HepG2 (cell line): ENCODE data around the gene SMLR1. TPM values are rescaled to one million over a fixed set of nuclear protein-coding genes. Genes with fewer than 3 reads are reported as not detected.

Source experiments
- ATAC-seq: fragments of 200-7000 bp; cut with Tn5 transposase; 3 replicates; pipeline ENCODE4 v1.9.1; 2020; ENCODE audit warnings: mild to moderate bottlenecking, moderate library complexity
- BruUV-seq: library from RNA; stranded (reverse); fragments of 400-500 nt; replicated peaks from 2 replicates; lab custom pipeline; 2021; lab: Mats Ljungman, UMichigan
- CTCF ChIA-PET: fragments of 300-600 bp; formaldehyde crosslinking; extraction: SDS; loops from one replicate; lab custom pipeline; 2021; ENCODE audit warnings: low total read pairs, inconsistent platforms, low intra/inter-chr PET ratio; lab: Yijun Ruan, JAX
- POLR2A ChIA-PET: fragments of 350-600 bp; sonication (Branson Sonifier 250); formaldehyde crosslinking; loops from one replicate; lab custom pipeline; 2020; ENCODE audit warnings: antibody characterized with exemption, inconsistent platforms; lab: Yijun Ruan, JAX
- DNase-seq: peaks from one replicate; pipeline ENCODE4 v3.0.0-alpha.2; 2015; ENCODE audit warnings: low spot score
- FAIRE-seq: peaks from 3 replicates; lab custom pipeline; 2011; peaks lifted over from hg19 to GRCh38; lab: Jason Lieb, UNC
- H2AFZ ChIP-seq: one replicate; pipeline ENCODE4 v1.6.1; 2011; ENCODE audit warnings: low read length, inconsistent platforms
- H3K27ac ChIP-seq: fragments of 300-600 bp; 3 replicates; pipeline ENCODE4 v1.8.0; 2011; ENCODE audit warnings: mixed run types, mild to moderate bottlenecking, mixed read lengths, low read length, inconsistent platforms; ENCODE audit not compliant: insufficient read depth; ENCODE audit errors: extremely low read length
- H3K27me3 ChIP-seq, 2 experiments: fragments of 200-600 bp in 1 of 2; 2 replicates in 1 of 2; 3 replicates in 1 of 2; pipeline versions ENCODE4 v1.6.0 to v1.8.0; 2011; ENCODE audit warnings: low read length in 2 of 2, mild to moderate bottlenecking in 2 of 2, moderate library complexity in 2 of 2, inconsistent platforms in 1 of 2; ENCODE audit not compliant: insufficient read depth in 2 of 2, control insufficient read depth in 1 of 2
- H3K36me3 ChIP-seq, 2 experiments: fragments of 200-600 bp in 1 of 2; replicated peaks in 1 of 2; 2 replicates in 1 of 2; 3 replicates in 1 of 2; pipeline versions ENCODE4 v1.5.1 to v1.8.0; 2011; ENCODE audit warnings: low read length in 2 of 2, inconsistent platforms in 1 of 2; ENCODE audit not compliant: insufficient read depth in 2 of 2, control insufficient read depth in 1 of 2
- H3K4me1 ChIP-seq: 2 replicates; pipeline ENCODE4 v1.5.1; 2012; ENCODE audit warnings: low read length, inconsistent platforms; ENCODE audit not compliant: insufficient read depth
- H3K4me2 ChIP-seq: 2 replicates; pipeline ENCODE4 v1.6.0; 2011; ENCODE audit warnings: low read depth, low read length, inconsistent platforms
- H3K4me3 ChIP-seq, 3 experiments: fragments of 200-600 bp in 1 of 3; sonication (generic), shearing (Covaris generic) in 1 of 3; replicated peaks in 1 of 3; 2 replicates each; pipeline ENCODE4 v1.5.1; 2011 to 2016; ENCODE audit warnings: low read length in 3 of 3, inconsistent platforms in 2 of 3, low read depth in 2 of 3, mild to moderate bottlenecking in 2 of 3, control low read depth in 1 of 3, mixed read lengths in 1 of 3; ENCODE audit not compliant: insufficient read depth in 1 of 3
- H3K79me2 ChIP-seq: one replicate; pipeline ENCODE4 v1.6.1; 2011; ENCODE audit warnings: low read length, inconsistent platforms; ENCODE audit not compliant: insufficient read depth
- H3K9ac ChIP-seq: 2 replicates; pipeline ENCODE4 v1.6.0; 2011; ENCODE audit warnings: mild to moderate bottlenecking, low read depth, low read length, inconsistent platforms; ENCODE audit not compliant: insufficient read depth
- H3K9me3 ChIP-seq: 2 replicates; pipeline ENCODE4 v1.5.1; 2012; ENCODE audit warnings: mild to moderate bottlenecking, low read length
- H4K20me1 ChIP-seq: 2 replicates; pipeline ENCODE4 v1.6.0; 2011; ENCODE audit warnings: inconsistent platforms, mild to moderate bottlenecking, low read length, moderate library complexity; ENCODE audit not compliant: insufficient read depth
- ATF3 ChIP-seq: sonication (generic); formaldehyde crosslinking; IDR thresholded peaks from 2 replicates; pipeline ENCODE4 v1.4.0; 2020; ENCODE audit warnings: missing genetic modification reagents
- CEBPB ChIP-seq: IDR thresholded peaks from 2 replicates; pipeline ENCODE4 v1.6.1; 2011; ENCODE audit warnings: low read depth, low read length, improper control_type of control experiment, borderline replicate concordance
- CREB1 ChIP-seq, 2 experiments: fragments of 450-650 bp in 1 of 2; IDR thresholded peaks; 2 replicates each; pipeline ENCODE4 v1.6.1; 2016 to 2017; ENCODE audit warnings: control low read depth in 1 of 2, mild to moderate bottlenecking in 1 of 2, missing compliant biosample characterization in 1 of 2, missing genetic modification characterization in 1 of 2
- FOXA3 ChIP-seq: IDR thresholded peaks from 2 replicates; pipeline ENCODE4 v1.6.1; 2016; ENCODE audit warnings: missing genetic modification reagents, missing compliant biosample characterization
- IKZF1 ChIP-seq: fragments of 450-650 bp; IDR thresholded peaks from 2 replicates; pipeline ENCODE4 v1.7.1; 2016
- KMT2B ChIP-seq: IDR thresholded peaks from 2 replicates; pipeline ENCODE4 v1.6.1; 2016; ENCODE audit warnings: missing genetic modification reagents, missing compliant biosample characterization
- MAZ ChIP-seq, 2 experiments: sonication (generic) in 1 of 2; formaldehyde crosslinking in 1 of 2; IDR thresholded peaks; 2 replicates each; pipeline versions ENCODE4 v1.5.0 to v1.6.1; 2012 to 2020; ENCODE audit warnings: low read depth in 2 of 2, mild to moderate bottlenecking in 2 of 2, borderline replicate concordance in 1 of 2, improper control_type of control experiment in 1 of 2, low read length in 1 of 2, missing genetic modification reagents in 1 of 2, moderate library complexity in 1 of 2
- MBNL3 ChIP-seq: fragments of 250-450 bp; sonication (Bioruptor Pico); conservative IDR thresholded peaks from 2 replicates; pipeline ENCODE4 v1.8.0; 2022; ENCODE audit warnings: mild to moderate bottlenecking, inconsistent platforms
- NCOA1 ChIP-seq: sonication (generic); formaldehyde crosslinking; IDR thresholded peaks from 2 replicates; pipeline ENCODE4 v1.9.0; 2021; ENCODE audit warnings: missing genetic modification reagents
- NFE2 ChIP-seq: sonication (generic); formaldehyde crosslinking; IDR thresholded peaks from 2 replicates; pipeline ENCODE4 v1.4.0; 2020; ENCODE audit warnings: missing genetic modification reagents
- RAD21 ChIP-seq: fragments of 450-650 bp; formaldehyde crosslinking; IDR thresholded peaks from 2 replicates; pipeline ENCODE4 v1.5.0; 2020; ENCODE audit warnings: mild to moderate bottlenecking
- RBFOX2 ChIP-seq: fragments of 200-400 bp; formaldehyde crosslinking; IDR thresholded peaks from 2 replicates; pipeline ENCODE4 v1.6.1; 2017; ENCODE audit warnings: low read depth, mild to moderate bottlenecking, low read length
- RXRB ChIP-seq: IDR thresholded peaks from 2 replicates; pipeline ENCODE4 v1.6.1; 2016; ENCODE audit warnings: borderline replicate concordance, missing genetic modification reagents, missing compliant biosample characterization
- SIN3A ChIP-seq: IDR thresholded peaks from 2 replicates; pipeline ENCODE4 v1.6.1; 2011; ENCODE audit warnings: low read depth, mild to moderate bottlenecking, control low read depth, low read length, borderline replicate concordance
- TSC22D2 ChIP-seq: sonication (generic); formaldehyde crosslinking; IDR thresholded peaks from 2 replicates; pipeline ENCODE4 v1.5.1; 2020; ENCODE audit warnings: missing genetic modification reagents, mild to moderate bottlenecking, borderline replicate concordance
- U2AF2 ChIP-seq: fragments of 200-400 bp; formaldehyde crosslinking; IDR thresholded peaks from 2 replicates; pipeline ENCODE4 v1.6.1; 2017; ENCODE audit warnings: low read depth, mild to moderate bottlenecking, low read length
- ZFP36L1 ChIP-seq: sonication (generic); formaldehyde crosslinking; IDR thresholded peaks from 2 replicates; pipeline ENCODE4 v1.8.0; 2022; ENCODE audit warnings: mild to moderate bottlenecking, missing genetic modification reagents, moderate library complexity
- ZNF143 ChIP-seq: sonication (generic); formaldehyde crosslinking; IDR thresholded peaks from 2 replicates; pipeline ENCODE4 v1.4.0; 2020; ENCODE audit warnings: missing genetic modification reagents
- ZNF333 ChIP-seq: sonication (generic); formaldehyde crosslinking; IDR thresholded peaks from 2 replicates; pipeline ENCODE4 v1.4.0; 2020; ENCODE audit warnings: mild to moderate bottlenecking, missing genetic modification reagents, borderline replicate concordance
- ZNF720 ChIP-seq: sonication (generic); formaldehyde crosslinking; IDR thresholded peaks from 2 replicates; pipeline ENCODE4 v1.4.0; 2020; ENCODE audit warnings: missing genetic modification reagents
- ZNF761 ChIP-seq: sonication (generic); formaldehyde crosslinking; conservative IDR thresholded peaks from 2 replicates; pipeline ENCODE4 v1.4.0; 2020; ENCODE audit warnings: mild to moderate bottlenecking, missing genetic modification reagents
- WGBS: methylation state at CpG from one replicate; pipeline ENCODE4 v1.1.6; 2017; ENCODE audit warnings: low lambda C conversion rate; 5-methylcytosine and 5-hydroxymethylcytosine counted together
- in situ Hi-C: cut with HindIII; loops from 2 replicates; pipeline ENCODE4 v1.10.0; 2017; ENCODE audit warnings: low pct_unique_long_range_greater_than_20kb; ENCODE audit not compliant: extremely low pct_ligation_motif_present
- intact Hi-C: fragments of 100-400 bp; cut with micrococcal nuclease; formaldehyde crosslinking; loops from one replicate; pipeline ENCODE4 v1.10.0; 2022; ENCODE audit not compliant: unreplicated experiment
- polyA plus RNA-seq, 8 experiments: library from polyadenylated mRNA; depleted of rRNA in 3 of 8; stranded (reverse) in 7 of 8; unstranded in 1 of 8; fragments of >200 nt; fragmentation: Illumina TruSeq in 4 of 8; extraction: Trizol in 4 of 8; gene quantifications; 2 replicates each; pipeline versions ENCODE4 v1.2.1 to v1.2.3, GENCODE V29; 2011 to 2016; ENCODE audit warnings: low read depth in 4 of 8, missing spikeins in 1 of 8, mixed read lengths in 1 of 8; ENCODE audit not compliant: insufficient read depth in 1 of 8
- total RNA-seq, 5 experiments: library from RNA; depleted of rRNA; stranded (reverse); fragments of >200 nt; fragmentation: Illumina TruSeq; extraction: Trizol; gene quantifications; 2 replicates each; pipeline ENCODE4 v1.2.3, GENCODE V29; 2016; ENCODE audit warnings: low read depth in 1 of 5
- TF ChIP-seq, protein P1 (sequence below): sonication (generic); formaldehyde crosslinking; IDR thresholded peaks from 2 replicates; pipeline ENCODE4 v1.8.0; 2022; ENCODE audit warnings: mild to moderate bottlenecking, missing genetic modification reagents, moderate library complexity
- TF ChIP-seq, protein P2 (sequence below): sonication (generic); formaldehyde crosslinking; conservative IDR thresholded peaks from 2 replicates; pipeline ENCODE4 v1.8.0; 2022; ENCODE audit warnings: missing genetic modification reagents

The SMLR1 gene
- total and polyA plus RNA-seq, 2 of the 13 experiments (the other 11 are each of a cell fraction or from before 2014, with no cell fraction given) = 41.8 to 104 TPM

GRCh38 chr6:130852844-130853554, 25.8 kb downstream of the SMLR1 start:
- WGBS = 53% methylated on average over 7 of the region's 7 CpGs
- Histone ChIP-seq H3K27ac (peak overlapping the region; percentile 77), H3K4me3 (peak overlapping the region in 2 of 3 experiments; percentile 13 to 31; a peak in 2 of 6 replicates), H3K27me3 (no peaks in the 10 kb centered on the region), H2AFZ (no peak overlapping the region), H3K36me3 (no peaks in the 10 kb centered on the region; a peak in 1 of 5 replicates), H4K20me1 (no peaks in the 10 kb centered on the region), H3K4me1 (peaks cover 84% of the 10 kb centered on the region), H3K79me2 (no peaks in the 10 kb centered on the region), H3K9me3 (peaks cover 4% of the 10 kb centered on the region; the same call in 1 of the 2 replicates), H3K4me2 (peak overlapping the region; percentile 81), H3K9ac (0 out of 2 replicates have a peak overlapping the region, but pooled peaks have one; percentile 3)
- ChIA-PET POLR2A (interaction anchor here (0.7 to 3.6 kb wide), 11 partner anchors 8 to 38 kb away, joined by 3 to 35 read pairs (median 5); partner anchors contain the start of gene SMLR1), CTCF (no interaction called here)
- peak; percentile 43 for ATAC-seq
- intact Hi-C loops (no loop called here), in situ Hi-C loops (no loop called here)
- no TSS peak for BruUV-seq
- FAIRE-seq = no peak
- no peak for DNase-seq
- TF ChIP-seq ZNF761 (CRISPR knock-in tag) = no peak
- no peak for TF ChIP-seq NFE2 (CRISPR knock-in tag)
- no peak for TF ChIP-seq ZNF720 (CRISPR knock-in tag)
- TF ChIP-seq MBNL3 (CRISPR knock-in tag) = no peak
- no peak for TF ChIP-seq RAD21 (CRISPR knock-in tag)
- no peak for TF ChIP-seq RBFOX2
- TF ChIP-seq, protein P1, sequence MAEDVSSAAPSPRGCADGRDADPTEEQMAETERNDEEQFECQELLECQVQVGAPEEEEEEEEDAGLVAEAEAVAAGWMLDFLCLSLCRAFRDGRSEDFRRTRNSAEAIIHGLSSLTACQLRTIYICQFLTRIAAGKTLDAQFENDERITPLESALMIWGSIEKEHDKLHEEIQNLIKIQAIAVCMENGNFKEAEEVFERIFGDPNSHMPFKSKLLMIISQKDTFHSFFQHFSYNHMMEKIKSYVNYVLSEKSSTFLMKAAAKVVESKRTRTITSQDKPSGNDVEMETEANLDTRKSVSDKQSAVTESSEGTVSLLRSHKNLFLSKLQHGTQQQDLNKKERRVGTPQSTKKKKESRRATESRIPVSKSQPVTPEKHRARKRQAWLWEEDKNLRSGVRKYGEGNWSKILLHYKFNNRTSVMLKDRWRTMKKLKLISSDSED (CRISPR knock-in tag) = no peak
- no peak for TF ChIP-seq MAZ (IDR thresholded peaks at IDR 0.05; ENCODE audit: borderline replicate concordance, low read depth, low read length)
- TF ChIP-seq MAZ (CRISPR knock-in tag; IDR thresholded peaks at IDR 0.05; ENCODE audit: low read depth) = peak; percentile 10; the same call in 1 of the 2 replicates
- no peak for TF ChIP-seq FOXA3 (CRISPR knock-in tag)
- no peak for TF ChIP-seq CEBPB
- TF ChIP-seq NCOA1 = peak; percentile 54
- no peak for TF ChIP-seq U2AF2
- no peak for TF ChIP-seq ZFP36L1 (CRISPR knock-in tag)
- TF ChIP-seq SIN3A = no peak
- no peak for TF ChIP-seq TSC22D2 (CRISPR knock-in tag)
- TF ChIP-seq, protein P2, sequence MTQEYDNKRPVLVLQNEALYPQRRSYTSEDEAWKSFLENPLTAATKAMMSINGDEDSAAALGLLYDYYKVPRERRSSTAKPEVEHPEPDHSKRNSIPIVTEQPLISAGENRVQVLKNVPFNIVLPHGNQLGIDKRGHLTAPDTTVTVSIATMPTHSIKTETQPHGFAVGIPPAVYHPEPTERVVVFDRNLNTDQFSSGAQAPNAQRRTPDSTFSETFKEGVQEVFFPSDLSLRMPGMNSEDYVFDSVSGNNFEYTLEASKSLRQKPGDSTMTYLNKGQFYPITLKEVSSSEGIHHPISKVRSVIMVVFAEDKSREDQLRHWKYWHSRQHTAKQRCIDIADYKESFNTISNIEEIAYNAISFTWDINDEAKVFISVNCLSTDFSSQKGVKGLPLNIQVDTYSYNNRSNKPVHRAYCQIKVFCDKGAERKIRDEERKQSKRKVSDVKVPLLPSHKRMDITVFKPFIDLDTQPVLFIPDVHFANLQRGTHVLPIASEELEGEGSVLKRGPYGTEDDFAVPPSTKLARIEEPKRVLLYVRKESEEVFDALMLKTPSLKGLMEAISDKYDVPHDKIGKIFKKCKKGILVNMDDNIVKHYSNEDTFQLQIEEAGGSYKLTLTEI (CRISPR knock-in tag) = no peak
- TF ChIP-seq ZNF143 (CRISPR knock-in tag) = no peak
- no peak for TF ChIP-seq ATF3 (CRISPR knock-in tag)
- no peak for TF ChIP-seq CREB1 (IDR thresholded peaks at IDR 0.05)
- no peak for TF ChIP-seq CREB1 (CRISPR knock-in tag; IDR thresholded peaks at IDR 0.05)
- no peak for TF ChIP-seq IKZF1
- TF ChIP-seq ZNF333 (CRISPR knock-in tag) = no peak
- TF ChIP-seq KMT2B = no peak
- TF ChIP-seq RXRB (CRISPR knock-in tag) = no peak
